ENCODE measurements around the gene TMEM135.
"Not testable (repeated sequence)": the region's sequence is repeated elsewhere in the genome, so short reads cannot be mapped to it uniquely, and the experiment has no call there.

Gene TMEM135

DNA sequence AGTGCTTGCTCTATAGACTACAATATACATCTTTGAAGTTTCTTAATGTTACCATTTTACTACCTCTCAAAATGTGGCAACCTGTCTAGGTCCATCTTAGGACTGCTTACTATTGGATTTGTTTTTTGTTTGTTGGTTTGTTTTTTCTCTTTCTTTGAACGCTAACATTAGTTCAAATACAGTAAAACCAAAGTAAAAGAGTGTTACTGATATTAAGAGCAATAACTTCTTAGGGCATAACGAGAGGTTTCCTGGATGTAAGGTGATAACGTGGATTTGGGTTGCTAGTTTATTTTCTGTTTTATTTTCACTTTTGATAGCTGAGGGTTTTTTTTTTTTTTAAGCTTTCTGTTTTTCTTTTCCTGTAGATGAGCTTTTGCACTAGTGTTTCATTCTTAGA lies 43.6 kb downstream of the TMEM135 start:
- DNase-seq: no peak

DNA sequence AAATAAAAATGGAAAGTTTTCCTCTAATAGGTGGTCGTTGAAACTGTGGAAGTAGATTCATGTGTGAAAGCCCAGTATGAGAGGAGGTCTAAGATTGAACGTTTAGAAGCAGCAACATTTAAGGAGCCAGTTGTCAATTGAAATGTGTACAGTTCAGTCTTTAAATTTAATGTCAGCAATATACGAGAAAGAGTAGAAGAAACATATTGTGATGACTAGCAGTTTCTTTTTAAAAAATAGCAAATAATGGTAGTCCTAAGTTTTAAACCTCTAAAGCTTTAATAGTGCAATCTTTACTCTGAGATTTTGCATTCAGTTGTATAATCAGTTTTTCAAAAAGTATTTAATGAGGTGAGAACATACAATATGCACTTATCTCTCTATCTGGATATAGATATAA lies 44.9 kb downstream of the TMEM135 start:
- DNase-seq: no peak

DNA sequence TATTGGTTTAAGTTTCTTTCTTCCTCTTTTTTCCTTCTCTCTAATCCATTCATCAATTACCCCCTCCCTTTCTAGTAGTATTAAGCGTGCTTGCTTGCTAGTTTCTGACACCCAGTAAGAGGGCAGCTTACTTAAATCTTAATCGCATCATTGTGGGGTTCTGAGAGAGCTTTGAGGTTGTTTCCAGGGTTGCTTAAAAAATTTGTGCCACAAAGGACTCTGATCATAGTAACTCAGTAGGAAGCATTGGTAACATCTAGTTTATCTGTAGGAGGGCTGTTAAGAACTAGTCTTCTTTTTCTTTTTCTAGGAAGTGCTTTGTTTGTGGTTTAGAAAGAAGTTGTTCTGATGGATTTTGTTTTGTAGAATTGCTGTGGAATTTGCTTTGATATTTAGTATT lies 45.3 kb downstream of the TMEM135 start:
- DNase-seq: no peak

DNA sequence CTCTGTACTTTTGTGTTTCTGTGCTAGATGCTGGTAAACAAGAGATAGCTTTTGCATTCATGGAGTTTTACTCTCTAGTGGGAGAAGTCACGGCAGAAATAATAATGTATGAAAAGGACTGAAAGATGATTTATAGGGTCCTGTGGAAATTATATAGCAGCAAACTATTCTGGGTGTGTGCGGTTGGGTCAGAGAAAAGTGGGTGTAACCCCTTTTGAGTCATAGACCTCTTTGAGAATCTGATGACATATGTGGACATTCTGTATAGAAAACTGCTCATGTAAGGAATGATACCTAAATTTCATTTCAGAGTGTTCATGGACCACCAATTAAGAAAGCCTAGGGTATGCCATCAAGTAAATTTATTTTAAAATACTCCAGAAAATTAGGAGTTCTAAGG lies 54.4 kb downstream of the TMEM135 start:
- no peak for DNase-seq

DNA sequence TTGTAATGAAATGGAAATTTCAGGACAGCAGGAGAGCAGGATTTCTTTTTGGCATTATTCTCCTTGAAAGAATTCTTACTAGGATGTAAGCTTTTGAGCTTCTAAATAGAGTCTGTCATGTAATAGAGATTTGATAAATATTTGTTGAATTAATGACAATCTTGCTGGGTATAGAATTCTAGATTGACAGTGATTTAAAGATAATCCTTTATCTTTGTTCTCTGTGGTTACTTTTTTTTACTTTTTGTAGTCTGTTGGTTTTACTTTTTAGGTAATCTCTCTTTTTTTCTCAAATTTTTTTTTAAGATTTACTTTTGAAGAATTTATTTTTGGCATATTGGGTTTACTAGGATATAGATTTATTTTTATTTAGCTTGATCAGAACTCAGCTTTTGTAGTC lies 54.8 kb downstream of the TMEM135 start:
- no peak for DNase-seq

DNA sequence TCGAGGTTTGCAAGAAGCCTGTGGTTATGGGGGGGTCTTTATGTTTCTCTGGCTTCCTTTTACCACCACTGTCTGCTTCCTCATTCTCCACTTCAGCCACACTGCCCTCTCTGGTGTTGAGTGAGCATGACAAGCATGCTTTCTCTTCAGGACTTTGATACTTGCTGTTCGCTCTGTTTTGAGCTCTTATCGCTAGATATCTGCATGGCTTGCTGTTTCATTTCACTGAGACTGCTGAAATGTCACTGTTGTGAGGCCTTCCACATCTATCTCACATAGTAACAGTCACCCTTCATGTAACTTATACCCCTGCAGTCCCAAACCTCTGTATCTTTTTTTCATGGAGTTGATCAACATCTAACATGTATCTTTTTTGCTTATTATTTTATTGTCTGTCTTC lies 59.8 kb downstream of the TMEM135 start:
- DNase-seq: no peak

DNA sequence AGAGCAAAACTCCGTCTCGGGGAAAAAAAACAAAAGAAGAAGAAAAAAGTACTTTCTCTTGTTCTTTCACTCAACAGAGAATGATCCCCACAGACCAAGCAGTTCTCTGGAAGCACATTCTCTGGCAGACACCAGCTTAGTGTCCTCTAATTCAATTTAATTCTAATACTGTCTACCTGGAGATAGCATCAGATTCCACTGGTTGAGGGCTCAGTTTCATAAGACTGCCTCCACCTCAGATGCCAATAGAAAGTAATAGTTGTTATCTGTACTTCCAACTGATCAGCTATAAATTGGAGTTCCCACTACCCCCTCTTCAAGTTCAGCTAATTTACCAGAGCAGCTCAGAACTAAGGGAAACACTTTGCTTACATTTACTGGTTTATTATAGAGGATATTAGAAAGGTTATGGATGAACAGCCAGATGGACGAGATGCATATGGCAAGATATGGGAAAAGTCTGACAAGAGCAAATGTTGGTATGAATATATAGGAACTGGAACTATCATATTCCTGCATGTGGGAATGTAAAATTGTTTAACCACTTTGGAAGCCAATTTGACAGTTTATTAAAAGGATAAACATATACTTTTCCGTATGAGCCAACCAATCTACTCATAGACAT lies 64.3 kb downstream of the TMEM135 start:
- DNase-seq: no peak

DNA sequence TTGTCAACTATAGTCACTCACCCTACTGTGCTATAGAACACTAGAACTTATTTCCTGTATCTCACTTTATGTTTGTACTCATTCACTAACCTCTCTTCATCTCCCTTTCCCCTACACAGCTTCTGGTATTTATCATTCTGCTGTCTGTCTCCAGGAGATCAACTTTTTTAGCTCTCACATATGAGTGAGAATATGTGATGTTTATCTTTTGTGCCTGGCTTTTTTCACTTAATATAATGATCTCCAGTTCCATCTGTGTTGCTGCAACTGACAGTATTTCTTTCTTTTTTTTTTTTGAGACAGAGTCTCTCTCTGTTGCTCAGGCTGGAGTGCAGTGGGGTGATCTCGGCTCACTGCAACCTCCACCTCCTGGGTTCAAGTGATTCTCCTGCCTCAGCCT lies 68.1 kb downstream of the TMEM135 start:
- DNase-seq: not testable (repeated sequence)

DNA sequence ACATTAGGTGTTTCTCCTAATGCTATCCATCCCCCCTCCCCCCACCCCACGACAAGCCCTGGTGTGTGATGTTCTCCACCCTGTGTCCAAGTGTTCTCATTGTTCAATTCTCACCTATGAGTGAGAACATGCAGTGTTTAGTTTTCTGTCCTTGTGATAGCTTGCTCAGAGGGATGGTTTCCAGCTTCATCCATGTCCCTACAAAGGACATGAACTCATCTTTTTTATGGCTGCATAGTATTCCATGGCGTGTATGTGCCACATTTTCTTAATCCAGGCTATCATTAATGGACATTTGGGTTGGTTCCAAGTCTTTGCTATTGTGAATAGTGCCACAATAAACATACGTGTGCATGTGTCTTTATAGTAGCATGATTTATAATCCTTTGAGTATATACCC lies 69.6 kb downstream of the TMEM135 start:
- not testable (repeated sequence) for DNase-seq

DNA sequence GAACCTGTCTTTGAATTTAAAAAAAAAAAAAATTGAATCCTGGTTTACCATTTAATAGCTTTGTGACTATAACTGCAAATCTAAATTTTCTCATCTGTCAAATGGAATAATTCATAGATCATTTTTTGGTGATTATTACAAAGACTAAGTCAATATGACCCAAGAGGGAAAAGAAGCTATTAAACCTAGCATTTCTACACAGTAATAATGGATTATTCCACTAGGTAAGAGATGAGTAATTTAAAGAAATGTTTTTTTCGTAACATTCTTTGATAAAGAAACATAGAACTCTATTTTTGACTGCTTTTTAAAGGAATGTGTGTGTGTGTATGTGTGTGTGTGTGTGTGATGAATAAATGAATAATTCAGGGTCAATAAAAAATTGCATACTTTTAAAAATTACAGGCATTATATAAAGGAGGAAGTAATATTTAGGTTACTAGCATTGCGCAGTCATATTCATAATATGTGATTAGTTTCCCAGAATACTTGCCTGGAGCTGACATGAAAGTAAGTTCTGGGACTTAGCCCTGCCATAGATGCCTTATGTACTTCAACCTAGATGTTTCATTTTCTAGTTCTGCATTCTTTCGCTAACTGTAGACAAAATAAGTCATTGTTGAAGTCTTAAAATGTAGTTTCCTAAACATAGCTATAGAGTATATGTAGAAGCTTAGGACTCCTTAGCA lies 72.9 kb downstream of the TMEM135 start:
- no peak for DNase-seq

DNA sequence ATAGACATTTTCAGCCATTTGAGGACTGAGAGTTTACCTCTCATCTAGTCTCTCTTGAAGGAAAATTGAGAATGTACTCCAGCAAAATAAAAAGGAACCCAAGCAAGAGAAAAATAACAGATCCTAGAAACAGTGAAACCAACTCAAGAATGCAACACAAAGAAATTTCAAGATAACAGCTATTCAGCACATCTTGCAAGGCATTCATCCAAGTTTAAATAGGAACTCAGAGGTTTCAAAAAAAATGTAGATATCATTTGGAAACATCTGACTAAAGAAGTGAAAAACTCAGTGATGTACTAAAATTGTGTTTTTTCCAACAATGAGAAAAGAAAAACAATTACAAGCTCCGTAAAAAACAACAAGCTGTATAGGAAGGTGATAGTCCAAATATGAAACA lies 76.4 kb downstream of the TMEM135 start:
- DNase-seq: no peak

DNA sequence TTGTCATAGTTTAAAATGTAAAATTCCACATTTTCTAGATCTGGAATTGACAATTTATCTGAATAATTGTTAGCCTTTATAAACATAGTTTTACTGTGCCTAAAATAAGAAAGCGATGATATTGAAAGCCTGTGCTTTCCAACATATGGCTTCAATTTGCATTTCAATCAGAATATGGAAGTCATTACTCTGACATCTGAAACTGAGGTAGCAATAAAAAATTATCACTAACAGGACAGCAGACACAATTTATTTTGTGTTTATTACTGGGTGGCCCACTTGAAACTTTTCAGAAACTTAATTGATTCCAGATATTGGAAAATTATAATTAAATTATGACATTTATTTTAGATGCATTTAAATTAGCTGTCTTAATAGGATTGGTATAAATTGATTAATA lies 78.5 kb downstream of the TMEM135 start:
- DNase-seq: no peak

DNA sequence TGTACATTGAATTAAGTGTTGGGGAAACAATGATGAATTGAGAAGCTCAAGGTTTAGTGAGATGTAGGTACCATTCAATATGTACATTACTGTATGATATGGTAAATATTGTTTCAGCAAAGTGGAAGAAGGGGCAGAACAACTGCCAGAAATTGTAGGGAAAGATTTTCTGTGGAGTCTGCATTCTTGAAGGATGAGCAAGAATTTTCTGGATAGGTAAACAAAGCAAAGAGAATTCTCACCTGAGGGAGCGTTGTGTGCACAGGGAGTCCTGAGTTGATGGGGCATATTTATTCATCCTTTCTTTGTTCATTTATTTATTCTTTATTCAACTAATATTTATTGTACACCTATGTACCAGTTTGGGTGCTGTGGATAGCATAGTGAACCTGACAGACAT lies 83.2 kb downstream of the TMEM135 start:
- DNase-seq: no peak

DNA sequence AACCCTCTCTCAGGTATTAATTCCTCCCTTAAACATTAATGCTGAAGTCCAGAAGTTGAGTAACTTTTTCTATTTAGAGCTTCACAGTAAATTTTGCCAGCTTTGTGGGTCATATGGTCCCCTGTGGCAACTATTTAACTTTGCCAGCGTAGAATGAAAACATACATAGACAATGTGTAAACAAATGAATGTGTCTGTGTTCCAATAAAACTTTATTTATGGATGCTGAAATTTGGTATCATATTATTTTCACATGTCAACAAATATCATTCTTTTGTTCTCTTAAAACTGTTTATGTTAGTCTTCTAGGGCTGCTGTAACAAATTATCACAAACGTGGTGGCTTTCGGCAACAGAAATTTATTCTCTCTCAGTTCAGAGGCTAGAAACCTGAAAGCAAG lies 85.1 kb downstream of the TMEM135 start:
- no peak for DNase-seq

DNA sequence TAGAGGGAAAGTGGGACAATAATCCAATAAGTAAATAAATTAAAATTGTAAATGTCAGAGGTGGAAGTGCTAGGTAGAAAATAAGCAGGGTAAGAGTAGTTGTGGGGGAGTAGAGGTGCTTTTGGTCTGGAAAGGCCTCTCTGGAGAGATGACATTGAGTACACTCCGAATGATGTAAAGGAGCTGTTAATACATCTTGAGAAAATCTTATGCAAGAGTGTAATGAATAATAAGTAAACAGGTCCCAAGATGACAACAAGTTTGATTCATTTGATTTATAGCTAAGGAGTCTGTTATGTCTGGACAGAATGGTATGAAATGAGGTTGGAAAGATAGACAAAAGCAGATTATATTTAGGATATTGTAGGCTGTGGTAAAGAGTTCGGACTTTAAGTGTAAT lies 87.5 kb downstream of the TMEM135 start:
- DNase-seq: no peak

DNA sequence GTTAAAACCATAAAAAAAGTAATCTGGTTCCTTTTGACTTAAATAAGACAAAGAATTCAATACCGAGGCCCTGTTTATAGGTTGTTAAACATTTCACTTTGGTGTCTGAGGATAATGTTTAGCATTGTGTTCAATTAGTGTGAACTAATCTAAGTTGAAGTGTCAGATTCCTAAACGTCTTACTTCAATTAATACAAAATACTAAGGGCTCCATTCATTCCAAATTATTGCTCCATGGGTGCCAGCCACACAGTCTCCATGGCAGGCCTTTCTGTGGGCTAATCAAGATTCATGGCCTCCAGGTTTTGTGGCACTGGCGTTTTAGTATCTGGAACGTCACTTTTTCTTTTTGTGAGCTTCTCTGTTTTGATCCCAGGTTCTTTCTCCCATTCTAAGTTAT lies 89.4 kb downstream of the TMEM135 start:
- no peak for DNase-seq

DNA sequence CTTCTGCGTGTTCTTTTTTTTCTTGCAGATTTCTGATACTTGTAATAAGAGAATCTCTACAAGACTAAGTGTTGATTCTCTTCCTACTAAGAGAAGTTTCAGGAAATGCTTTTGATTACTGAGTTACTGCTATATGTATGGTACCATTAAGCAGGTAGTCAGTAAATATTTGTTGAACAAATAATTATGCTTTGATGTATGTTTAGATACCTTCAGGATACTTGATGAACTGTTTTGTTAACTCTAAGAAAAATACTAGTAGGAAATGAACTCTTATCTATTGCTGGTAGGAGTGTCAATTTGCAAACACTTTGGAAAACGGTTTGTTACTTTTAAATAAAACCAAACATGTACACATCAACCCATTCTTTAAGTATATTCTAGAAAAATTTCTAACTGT lies 90.6 kb downstream of the TMEM135 start:
- DNase-seq: no peak

DNA sequence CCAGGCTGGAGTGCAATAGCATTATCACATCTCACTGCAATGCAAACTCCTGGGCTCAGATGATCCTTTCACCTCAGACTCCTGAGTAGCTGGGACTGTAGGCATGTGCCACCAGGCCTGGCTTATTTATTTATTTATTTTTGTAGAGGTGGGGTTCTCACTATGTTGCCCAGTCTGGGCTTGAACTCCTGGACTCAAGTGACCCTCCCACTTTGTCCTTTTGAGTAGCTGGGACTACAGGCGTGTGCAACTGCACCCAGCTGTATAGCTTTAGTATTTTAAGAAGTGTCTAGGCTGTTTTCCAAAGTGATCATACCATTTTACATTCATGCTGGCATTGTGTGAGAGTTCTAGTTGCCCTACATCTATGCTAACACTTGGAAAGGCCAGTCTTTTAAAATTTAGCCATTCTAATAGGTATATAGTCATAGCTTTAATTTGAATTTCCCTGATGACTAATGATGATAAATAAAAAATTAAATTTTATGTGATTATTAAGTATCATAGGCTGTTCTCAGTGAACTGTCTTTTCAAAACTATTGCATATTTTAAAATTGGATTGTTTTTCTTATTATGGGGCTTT lies 96.9 kb downstream of the TMEM135 start:
- no peak for DNase-seq

DNA sequence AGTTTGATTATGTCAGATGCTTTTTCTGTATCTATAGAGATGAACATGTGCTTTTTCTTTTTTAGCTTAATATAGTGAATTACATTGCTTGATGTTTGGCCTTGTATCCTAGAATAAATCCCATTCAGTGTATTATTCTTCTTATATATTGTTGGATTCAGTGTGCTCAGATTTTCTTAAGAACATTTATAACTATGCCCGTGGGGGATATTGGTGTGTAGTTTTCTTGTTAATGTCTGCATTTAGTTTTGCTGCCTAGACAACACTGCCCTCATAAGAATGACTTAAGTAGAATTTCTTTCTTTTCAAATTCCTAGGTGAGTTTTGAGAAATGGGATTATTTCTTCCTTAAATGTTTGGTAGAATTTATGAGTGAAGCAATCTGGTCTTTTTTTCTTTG lies 98.5 kb downstream of the TMEM135 start:
- DNase-seq: no peak

DNA sequence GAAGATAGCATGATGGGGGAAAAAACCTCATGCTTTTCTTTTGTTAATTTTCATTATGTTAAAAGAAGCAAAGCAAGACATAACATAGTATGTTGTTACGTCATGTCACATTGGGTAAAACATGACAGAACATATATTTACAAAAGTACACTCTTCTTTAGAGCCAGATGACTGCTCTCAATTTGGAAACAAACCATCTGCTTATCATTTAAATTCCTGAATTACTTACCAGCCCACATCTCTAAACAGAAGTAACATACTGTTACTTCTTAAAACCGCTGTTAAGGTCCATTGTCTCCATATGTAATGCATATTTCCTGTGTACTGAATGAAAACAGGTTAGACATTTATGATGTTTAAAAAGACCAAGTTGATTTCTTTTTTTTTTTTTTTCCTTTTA lies 100.0 kb downstream of the TMEM135 start:
- no peak for DNase-seq

DNA sequence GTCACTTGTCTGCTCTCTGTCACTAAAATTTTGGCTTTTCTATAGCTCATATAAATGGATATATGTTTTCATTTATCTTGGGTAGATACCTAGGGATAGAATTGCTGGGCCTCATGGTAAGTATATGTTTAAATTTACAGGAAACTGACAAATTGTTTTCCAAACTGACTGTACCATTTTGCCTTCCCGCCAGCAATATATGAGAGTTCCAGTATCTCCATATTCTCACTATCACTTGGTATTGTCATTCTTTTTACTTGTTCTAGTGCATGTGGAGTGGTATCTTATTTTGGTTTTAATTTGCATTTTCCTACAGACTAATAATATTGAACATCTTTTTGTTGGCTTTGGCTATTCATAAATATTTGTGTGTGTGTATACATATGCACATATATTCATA lies 101.7 kb downstream of the TMEM135 start:
- DNase-seq: no peak

DNA sequence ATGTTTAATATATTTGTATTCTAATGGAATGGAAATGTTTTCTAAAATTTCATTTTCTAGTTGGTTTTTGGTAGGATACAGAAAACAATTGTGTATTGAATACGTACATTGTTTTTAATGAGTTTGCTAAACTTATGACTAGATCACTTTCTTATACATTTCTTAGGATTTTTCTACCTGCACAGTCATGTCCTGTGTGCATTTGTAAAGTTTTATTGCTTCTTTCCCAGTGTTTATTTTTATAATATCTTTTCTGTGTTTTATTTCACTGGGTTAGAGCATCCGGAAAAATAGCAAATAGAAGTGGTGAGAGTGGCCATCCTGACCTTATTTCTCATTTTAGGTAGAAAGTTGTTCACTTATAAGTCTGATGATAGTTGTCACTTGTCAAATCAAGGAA lies 103.6 kb downstream of the TMEM135 start:
- DNase-seq: no peak

DNA sequence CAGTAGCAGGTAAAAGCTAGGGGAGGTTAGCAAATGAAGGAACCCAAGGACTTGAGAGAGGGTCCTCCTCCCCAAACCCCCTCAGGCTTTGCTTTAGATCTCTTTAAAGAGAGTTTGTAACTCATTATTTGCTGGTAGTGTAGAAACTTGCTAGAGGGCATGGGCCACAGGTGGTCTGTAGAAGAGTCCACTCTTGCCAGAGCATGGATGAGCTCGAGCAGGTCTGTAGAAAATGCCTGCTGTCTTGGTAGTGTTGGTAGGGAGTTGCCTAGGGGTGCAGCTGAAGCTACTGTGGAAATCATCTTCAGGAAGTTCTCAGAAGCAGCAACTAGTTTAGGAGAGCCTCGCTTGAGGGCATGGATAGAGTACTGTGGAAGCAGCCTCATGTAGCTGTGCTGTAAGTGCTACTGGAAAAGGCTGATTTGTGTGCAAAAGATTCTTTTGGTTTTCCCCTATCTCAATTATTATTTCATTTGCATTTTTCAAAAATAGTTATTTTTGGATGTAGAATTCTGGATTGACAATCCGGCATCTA lies 104.3 kb downstream of the TMEM135 start:
- no peak for DNase-seq

DNA sequence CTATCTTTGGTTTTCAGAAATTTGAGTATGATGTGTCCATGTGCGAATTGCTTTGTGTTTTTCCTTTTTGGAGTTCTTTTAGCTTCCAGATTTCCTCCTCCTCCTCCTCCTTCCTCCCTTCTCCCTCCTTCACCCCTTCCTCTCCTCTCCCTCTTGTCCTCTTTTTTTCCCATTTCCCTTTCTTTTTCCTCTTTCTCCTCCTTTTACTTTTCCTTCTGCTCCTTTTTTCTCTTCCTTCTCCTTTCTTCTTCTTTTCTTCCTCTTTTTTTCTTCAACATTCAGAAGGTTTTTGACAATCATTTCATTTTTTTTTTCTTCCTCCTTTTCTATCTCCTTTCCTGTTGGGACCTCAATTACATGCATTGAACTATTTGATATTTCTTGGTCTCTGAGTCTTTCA lies 104.9 kb downstream of the TMEM135 start:
- no peak for DNase-seq

DNA sequence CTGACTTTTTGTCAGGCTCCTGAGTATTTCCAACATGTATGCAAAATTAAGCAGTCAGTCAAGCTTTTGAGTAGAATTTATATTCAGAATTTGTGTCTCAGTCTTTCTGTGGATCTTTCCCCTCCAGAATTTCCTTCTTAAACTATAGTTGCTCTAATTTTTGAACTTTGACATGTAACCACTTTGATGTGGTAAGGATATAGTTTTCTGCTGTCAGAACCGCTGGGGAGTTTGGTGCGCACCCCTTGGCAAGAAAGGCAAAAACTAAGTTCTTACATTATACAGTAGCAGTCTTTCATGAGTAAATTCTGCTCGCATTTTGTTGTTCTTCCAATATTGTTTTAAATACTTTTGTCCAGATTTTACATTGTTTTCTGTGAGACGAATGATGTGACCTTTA lies 105.9 kb downstream of the TMEM135 start:
- DNase-seq: no peak

Data from amniotic stem cell (primary cell).